ENCODE results near the gene PLXND1.

Gene PLXND1

DNA sequence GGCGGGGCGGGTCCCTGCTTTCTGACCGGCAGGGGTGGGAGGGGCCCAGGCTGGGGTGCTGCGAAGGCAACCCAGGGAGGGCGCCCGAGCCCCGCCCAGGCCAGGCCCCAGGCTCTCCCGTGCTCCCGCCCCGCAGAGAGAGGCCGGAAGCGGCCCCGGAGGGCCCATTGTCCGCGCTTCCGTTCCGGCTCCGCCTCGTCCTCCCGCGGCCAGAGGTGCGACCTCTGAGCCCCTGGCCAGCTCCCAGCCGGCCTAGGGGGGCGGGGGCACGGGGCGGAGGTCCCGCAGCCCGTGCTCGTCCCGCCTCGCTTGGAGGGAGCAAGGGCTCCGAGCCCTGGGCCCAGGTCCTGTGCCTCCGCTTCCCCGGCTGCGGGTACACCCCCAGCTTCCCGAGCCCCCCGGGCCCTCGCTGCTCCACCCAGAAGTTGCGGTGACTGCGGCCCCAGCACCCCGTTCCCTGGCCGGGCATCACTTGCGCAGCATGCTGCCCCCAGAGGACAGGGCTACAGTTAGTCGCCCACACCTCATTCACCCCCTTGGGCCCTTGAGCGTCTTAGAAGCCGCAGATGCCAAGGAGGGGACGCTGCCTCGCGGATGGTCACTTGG, 20.4 kb upstream of the PLXND1 start:
- no peak for FAIRE-seq

GRCh38 chr3:129625072-129625874, 18.8 kb upstream of the PLXND1 start:
- FAIRE-seq: no peak

DNA sequence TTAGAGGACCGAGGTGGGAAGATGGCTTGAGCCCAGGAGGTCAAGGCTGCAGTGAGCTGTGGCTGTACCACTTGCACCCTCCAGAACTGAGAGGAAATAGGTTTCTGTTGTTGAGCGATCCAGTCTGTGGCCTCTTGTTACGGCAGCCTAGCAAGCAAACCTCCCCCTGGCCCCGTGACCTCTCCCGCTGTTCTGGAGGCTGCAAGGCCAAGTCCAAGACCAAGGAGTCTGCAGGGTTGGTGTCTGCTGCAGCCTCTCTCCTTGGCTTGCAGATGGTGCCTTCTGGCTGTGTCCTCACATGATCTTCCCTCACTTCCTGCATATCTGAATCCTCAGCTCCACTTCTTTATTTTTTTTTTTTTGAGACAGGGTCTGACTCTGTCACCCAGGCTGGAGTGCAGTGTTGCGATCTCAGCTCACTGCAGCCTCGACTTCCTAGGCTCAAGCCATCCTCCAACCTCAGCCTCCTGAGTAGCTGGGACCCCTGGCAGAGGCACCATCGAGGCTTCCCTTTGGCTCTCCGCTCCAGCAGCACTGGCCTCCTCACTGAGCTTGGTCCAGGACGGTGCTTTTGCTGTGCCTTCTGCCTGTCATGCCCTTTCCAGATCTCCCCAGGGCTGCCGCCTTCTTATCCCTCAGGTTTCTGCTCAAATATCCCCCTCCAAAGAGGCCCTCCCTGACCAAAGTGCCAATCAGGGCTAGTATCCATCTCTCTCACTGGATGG, 18.0 kb upstream of the PLXND1 start:
- FAIRE-seq: no peak

- FAIRE-seq: no peak
These were observed 17.1 kb upstream of the PLXND1 start for GRCh38 chr3:129623447-129624118.

GRCh38 chr3:129622933-129623332, 16.5 kb upstream of the PLXND1 start:
- FAIRE-seq: no peak

DNA sequence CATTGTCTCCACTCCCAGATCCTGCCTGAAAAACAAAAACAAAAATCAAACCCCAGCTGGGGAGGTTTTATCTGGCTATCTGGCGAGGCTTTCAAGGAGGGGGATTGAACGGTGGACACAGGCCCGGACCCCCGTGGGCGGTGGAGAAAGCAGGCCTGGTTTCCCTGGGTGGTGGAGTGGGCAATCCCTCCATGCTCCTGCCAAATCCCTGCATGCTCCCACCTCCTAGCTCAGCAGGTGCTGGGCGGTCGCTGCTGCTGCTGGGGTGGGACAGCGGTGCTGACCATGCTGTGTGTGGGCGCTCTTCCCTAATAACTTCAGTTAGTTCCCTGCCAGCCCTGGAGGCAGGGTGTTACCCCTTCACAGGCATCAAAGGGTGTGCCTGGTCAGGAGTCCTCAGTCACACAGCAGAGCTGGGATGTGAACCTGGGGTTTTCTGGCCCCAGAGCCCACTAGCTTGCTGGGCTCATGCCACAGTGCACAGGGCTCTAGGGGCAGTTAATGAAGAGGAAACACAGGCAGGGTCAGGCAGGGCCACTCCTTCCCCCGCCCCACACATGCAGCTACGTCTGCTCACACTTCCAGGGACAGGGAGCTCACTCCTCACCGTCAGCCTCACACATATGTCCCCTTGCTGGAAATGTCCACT, 15.9 kb upstream of the PLXND1 start:
- FAIRE-seq: no peak

GRCh38 chr3:129621626-129622225, 15.2 kb upstream of the PLXND1 start:
- no peak for FAIRE-seq

- FAIRE-seq: no peak
These were observed 14.5 kb upstream of the PLXND1 start for GRCh38 chr3:129620828-129621559.

DNA sequence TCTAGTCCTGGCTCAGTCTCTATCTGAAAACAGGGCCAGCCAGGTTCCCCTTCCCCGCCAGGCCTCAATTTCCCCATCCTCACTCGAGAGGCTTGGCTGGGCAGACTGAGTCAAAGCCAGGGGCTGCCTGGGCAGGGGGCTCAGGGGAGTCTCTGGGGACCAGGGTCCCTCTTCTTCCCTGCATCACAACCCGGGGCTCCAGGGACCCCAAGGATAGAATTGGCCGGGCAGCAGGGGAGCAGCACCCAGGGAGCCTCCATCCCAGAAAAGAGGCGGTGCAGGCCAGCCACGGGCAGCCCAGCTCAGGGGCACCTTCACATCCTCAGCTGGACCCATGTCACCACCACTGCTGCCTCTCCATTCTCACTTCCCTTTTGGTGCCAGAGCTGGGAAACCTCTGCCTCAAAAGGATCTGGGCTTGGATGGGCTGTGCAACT, 13.3 kb upstream of the PLXND1 start:
- no peak for FAIRE-seq

- FAIRE-seq: no peak
These were observed 12.6 kb upstream of the PLXND1 start for GRCh38 chr3:129618901-129619671.

DNA sequence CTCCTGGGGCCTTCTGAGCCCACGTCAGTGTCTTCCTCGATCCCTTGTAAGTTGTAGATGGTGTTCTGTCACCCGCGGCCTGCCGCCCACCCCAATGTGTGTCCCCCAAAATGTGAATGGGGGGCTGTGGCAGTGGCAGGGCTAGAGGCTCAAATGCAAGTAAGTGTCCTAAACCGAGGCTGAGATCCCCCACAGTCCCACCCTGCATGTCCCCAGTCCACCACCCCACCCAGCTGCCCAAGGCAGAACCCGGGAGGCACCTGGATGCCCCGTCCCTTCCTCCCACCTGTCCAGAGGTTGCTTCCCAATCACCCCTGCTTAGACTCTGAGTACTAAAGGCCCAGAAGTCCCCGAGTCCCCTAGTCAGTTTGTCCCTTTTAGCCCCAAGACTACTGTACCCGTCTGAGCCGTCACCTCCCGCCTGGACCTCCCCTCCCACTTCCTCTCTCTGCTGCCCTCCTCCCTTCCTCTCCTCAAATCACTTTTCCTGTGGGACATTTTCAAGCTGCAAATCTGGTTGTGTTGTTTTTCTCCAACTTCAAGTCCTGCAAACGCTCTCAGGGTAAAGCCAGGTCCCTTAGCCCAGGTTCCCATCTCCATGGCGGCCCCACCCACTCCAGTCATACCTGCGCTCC, 11.8 kb upstream of the PLXND1 start:
- FAIRE-seq: no peak

DNA sequence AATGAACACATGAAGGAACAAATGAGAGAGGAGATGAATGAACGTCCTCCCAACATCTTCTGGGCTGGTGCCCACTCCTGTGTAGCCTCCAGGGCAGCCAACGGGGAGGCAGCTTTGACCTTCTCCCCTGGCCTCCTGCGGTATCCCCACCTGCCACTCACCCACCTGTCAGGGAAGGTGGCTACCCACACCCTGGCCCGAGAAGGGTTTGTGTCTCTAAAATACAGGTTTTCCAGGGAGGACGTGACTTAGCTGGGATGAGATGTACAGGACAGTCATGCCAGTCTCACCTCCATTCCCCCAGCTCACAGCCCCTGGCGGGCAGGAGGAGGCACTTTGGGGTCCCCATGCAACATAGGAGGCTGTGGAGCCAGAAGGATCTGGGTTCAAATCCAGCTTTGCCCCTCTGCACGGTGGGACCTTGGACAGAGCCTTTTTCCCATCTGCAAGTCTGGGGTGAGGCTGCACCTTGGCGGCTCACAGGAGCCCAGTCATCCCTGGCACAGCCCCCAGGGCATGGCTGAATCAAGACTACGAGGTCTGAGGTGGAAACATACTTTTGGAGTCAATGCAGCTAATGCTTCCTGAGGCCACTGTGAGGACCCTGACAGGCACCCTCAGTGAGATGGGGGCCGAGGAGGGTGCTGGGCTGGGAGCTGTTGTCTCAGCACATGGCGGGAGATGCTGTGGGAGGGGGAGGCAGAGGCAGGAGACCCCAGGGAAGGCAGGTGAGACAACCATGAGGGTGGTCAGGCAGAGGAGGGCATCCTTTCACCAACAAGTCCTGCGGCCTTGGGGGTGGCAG, 11.1 kb upstream of the PLXND1 start:
- FAIRE-seq: no peak

- FAIRE-seq: no peak
These were observed 10.2 kb upstream of the PLXND1 start for GRCh38 chr3:129616713-129617112.

- FAIRE-seq: no peak
These were observed 9.8 kb upstream of the PLXND1 start for GRCh38 chr3:129616291-129616690.

DNA sequence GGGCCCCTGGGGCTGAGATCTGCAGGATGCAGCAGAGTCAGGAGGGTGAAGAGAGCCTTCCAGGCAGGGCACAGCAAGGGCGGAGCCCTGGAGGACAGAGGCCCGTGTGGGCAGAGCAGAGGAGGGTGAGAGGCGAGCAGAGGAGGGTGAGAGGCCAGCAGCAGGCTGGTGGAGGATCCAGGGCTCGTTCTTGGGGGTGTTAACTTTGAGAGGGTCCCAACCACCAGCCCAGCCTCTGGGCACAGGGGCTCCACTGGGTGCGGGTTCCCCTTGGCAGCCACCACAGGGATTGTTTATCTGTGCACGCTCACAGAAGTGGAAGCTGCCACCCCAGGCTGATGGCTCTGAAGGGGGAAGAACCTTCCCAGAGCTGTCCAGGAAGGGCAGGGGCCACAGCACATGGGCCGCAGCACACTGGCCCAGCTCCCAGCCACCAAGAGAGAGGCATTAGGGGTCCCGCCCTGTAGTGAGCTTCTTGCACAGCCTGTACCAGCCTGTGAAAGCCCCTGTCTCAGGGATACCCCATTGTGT, 9.3 kb upstream of the PLXND1 start:
- FAIRE-seq: no peak

- no peak for FAIRE-seq
These were observed 8.5 kb upstream of the PLXND1 start for GRCh38 chr3:129614927-129615363.

- FAIRE-seq: no peak
These were observed 8.0 kb upstream of the PLXND1 start for GRCh38 chr3:129614435-129614834.

GRCh38 chr3:129613367-129613740, 6.9 kb upstream of the PLXND1 start:
- no peak for FAIRE-seq

All from colon (tissue), 2 donors.